Kidney epithelial cell (primary cell): Measurements from ENCODE around the gene PTPRQ. TPM values are rescaled to one million over a fixed set of nuclear protein-coding genes. Genes with fewer than 3 reads are reported as not detected.
A peak's percentile ranks its signal among the peaks of the same experiment; 100 is the strongest.

ENCODE experiments used
- DNase-seq: peaks from one replicate; pipeline ENCODE4 v3.0.0-alpha.2; 2010; ENCODE audit warnings: low read depth
- H3K27me3 ChIP-seq: 2 replicates; pipeline ENCODE4 v1.6.0; 2011; ENCODE audit warnings: low read length; ENCODE audit not compliant: control insufficient read depth, insufficient read depth
- H3K36me3 ChIP-seq: 2 replicates; pipeline ENCODE4 v1.5.1; 2011; ENCODE audit warnings: low read length; ENCODE audit not compliant: control insufficient read depth, insufficient read depth
- H3K4me3 ChIP-seq: 2 replicates; pipeline ENCODE4 v1.5.1; 2011; ENCODE audit warnings: low read depth, mild to moderate bottlenecking, control low read depth, low read length
- total RNA-seq: library from RNA; depleted of rRNA; stranded (reverse); fragments of >200 nt; gene quantifications from 2 replicates; pipeline ENCODE4 v1.2.3, GENCODE V29; 2015
- TF ChIP-seq, protein P1 (sequence below): IDR thresholded peaks from 2 replicates; pipeline ENCODE4 v1.5.1; 2011; ENCODE audit warnings: mild to moderate bottlenecking, moderate library complexity, low read length, control low read depth, inconsistent platforms; ENCODE audit not compliant: insufficient read depth, poor library complexity, severe bottlenecking

The PTPRQ gene
- total RNA-seq, 1 donor from 2014 or later: under 0.01 TPM

- Histone ChIP-seq H3K4me3 (no peak overlapping the region), H3K36me3 (no peaks in the 10 kb centered on the region), H3K27me3 (peaks cover 36% of the 10 kb centered on the region)
- TF ChIP-seq, protein P1, sequence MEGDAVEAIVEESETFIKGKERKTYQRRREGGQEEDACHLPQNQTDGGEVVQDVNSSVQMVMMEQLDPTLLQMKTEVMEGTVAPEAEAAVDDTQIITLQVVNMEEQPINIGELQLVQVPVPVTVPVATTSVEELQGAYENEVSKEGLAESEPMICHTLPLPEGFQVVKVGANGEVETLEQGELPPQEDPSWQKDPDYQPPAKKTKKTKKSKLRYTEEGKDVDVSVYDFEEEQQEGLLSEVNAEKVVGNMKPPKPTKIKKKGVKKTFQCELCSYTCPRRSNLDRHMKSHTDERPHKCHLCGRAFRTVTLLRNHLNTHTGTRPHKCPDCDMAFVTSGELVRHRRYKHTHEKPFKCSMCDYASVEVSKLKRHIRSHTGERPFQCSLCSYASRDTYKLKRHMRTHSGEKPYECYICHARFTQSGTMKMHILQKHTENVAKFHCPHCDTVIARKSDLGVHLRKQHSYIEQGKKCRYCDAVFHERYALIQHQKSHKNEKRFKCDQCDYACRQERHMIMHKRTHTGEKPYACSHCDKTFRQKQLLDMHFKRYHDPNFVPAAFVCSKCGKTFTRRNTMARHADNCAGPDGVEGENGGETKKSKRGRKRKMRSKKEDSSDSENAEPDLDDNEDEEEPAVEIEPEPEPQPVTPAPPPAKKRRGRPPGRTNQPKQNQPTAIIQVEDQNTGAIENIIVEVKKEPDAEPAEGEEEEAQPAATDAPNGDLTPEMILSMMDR: no peak
- DNase-seq: no peak
Observed at GRCh38 chr12:80713419-80713818, 269.4 kb downstream of the PTPRQ start.

- H3K4me3 ChIP-seq: peak overlapping the region; percentile 12
- TF ChIP-seq, protein P1: no peak
- no peaks in the 10 kb centered on the region for H3K36me3 ChIP-seq
- no peak for DNase-seq
- H3K27me3 ChIP-seq: peaks cover 31% of the 10 kb centered on the region
Observed at GRCh38 chr12:80714055-80714454, 270.0 kb downstream of the PTPRQ start.

DNA sequence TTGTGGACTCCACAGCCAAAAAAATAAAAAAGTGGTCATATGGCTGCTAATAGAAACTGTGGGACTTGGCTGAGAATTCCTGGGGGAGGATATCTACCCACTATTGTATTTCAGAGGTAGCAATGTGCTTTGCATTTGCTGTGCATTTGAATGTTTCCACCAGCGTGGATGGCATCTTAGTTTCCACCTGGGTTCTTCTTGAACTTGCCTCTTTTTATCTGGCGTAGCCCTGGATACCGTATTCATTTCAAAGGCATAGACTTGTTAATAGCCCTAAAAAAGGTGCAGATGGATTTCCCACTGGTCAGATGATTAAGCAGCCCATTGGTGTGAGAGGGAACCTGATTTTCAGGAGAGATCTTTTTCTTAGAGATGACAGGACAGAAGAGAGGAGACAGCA, 270.8 kb downstream of the PTPRQ start:
- Histone ChIP-seq H3K4me3 (no peak overlapping the region), H3K36me3 (no peaks in the 10 kb centered on the region), H3K27me3 (peaks cover 31% of the 10 kb centered on the region)
- no peak for DNase-seq
- TF ChIP-seq, protein P1: no peak

DNA sequence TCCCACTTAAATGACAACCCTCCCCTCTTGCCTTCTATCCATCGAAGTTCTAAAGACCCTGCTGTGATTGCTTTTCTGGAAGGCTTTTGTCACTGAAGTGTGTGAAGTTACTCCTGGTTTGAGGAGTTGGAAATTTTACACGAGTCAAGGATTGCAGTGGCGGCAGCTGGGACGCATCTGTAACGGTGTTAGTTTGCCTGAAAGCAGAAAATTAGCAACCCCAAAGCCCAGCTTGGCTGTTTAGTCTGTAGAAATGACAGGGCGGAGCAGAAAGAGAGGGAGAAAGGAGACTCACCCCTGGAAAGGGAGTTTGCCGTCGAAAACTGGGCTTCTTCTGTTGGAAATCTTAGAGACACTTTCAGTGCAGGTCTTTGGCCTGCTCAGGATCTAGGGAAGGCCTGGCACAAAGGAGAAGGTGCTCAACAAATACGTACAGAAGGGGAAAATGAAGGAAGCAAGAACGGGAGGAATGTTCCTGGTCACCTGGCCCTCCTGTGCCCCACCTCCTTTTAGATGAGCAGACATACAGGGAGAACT, 271.7 kb downstream of the PTPRQ start:
- H3K27me3 ChIP-seq: peaks cover 31% of the 10 kb centered on the region

GRCh38 chr12:80716696-80717469, 272.8 kb downstream of the PTPRQ start, which contains the start of gene MYF5:
Gene MYF5 (plus strand): TSS chr12:80716912. CDS start chr12:80717064, 152 bp downstream.
- Histone ChIP-seq H3K27me3 (peaks cover 31% of the 10 kb centered on the region), H3K36me3 (no peaks in the 10 kb centered on the region), H3K4me3 (no peak within 1 kb of the TSS)
- no peak for DNase-seq
- TF ChIP-seq, protein P1: no peak

More for the DNA sequence above, 271.7 kb downstream of the PTPRQ start:
- DNase-seq: no peak
- Histone ChIP-seq H3K36me3 (no peaks in the 10 kb centered on the region), H3K4me3 (no peak overlapping the region)
- TF ChIP-seq, protein P1: no peak
